SK-N-SH treated with all-trans-retinoic acid at 6 μM for 48 hours (cell line): ENCODE data around the gene BCAR3.

Experiments
- ATAC-seq: fragments of 200-7000 bp; cut with Tn5 transposase; 3 replicates; pipeline ENCODE4 v1.9.1; 2020; ENCODE audit warnings: mild to moderate bottlenecking, moderate library complexity
- ARNTL ChIP-seq: fragments of 450-650 bp; formaldehyde crosslinking; IDR thresholded peaks from 2 replicates; pipeline ENCODE4 v1.5.0; 2020; ENCODE audit warnings: low read depth, mild to moderate bottlenecking, moderate library complexity, borderline replicate concordance
- BACH2 ChIP-seq: fragments of 250-450 bp; sonication (Bioruptor Pico); IDR thresholded peaks from 2 replicates; pipeline ENCODE4 v1.9.0; 2021; ENCODE audit warnings: mild to moderate bottlenecking, borderline replicate concordance
- ESRRG ChIP-seq: fragments of 250-450 bp; sonication (Bioruptor Pico); IDR thresholded peaks from 2 replicates; pipeline ENCODE4 v1.6.1; 2021; ENCODE audit warnings: mild to moderate bottlenecking
- ISL1 ChIP-seq: fragments of 250-450 bp; sonication (Bioruptor Pico); IDR thresholded peaks from 2 replicates; pipeline ENCODE4 v2.1.2; 2022; ENCODE audit warnings: mild to moderate bottlenecking, moderate library complexity
- OSR1 ChIP-seq: fragments of 250-450 bp; sonication (Bioruptor Pico); IDR thresholded peaks from 2 replicates; pipeline ENCODE4 v1.8.0; 2022; ENCODE audit warnings: moderate library complexity, mild to moderate bottlenecking, inconsistent platforms
- PPARA ChIP-seq: fragments of 250-450 bp; sonication (Bioruptor Pico); IDR thresholded peaks from 2 replicates; pipeline ENCODE4 v1.5.0; 2020; ENCODE audit warnings: mild to moderate bottlenecking, borderline replicate concordance
- RARB ChIP-seq: fragments of 250-450 bp; sonication (Bioruptor Pico); IDR thresholded peaks from 2 replicates; pipeline ENCODE4 v1.8.0; 2021; ENCODE audit warnings: mild to moderate bottlenecking, moderate library complexity
- SNAI2 ChIP-seq: fragments of 250-450 bp; sonication (Bioruptor Pico); IDR thresholded peaks from 2 replicates; pipeline ENCODE4 v1.5.0; 2020; ENCODE audit warnings: mild to moderate bottlenecking, moderate library complexity
- TCF4 ChIP-seq: fragments of 250-450 bp; sonication (Bioruptor Pico); IDR thresholded peaks from 2 replicates; pipeline ENCODE4 v1.8.0; 2021; ENCODE audit warnings: mild to moderate bottlenecking, moderate library complexity, borderline replicate concordance
- TOX ChIP-seq: fragments of 250-450 bp; sonication (Bioruptor Pico); IDR thresholded peaks from 2 replicates; pipeline ENCODE4 v1.8.0; 2021; ENCODE audit warnings: mild to moderate bottlenecking, moderate library complexity, borderline replicate concordance
- ZC3H10 ChIP-seq: fragments of 250-450 bp; sonication (Bioruptor Pico); IDR thresholded peaks from 2 replicates; pipeline ENCODE4 v1.5.1; 2021; ENCODE audit warnings: mild to moderate bottlenecking, moderate library complexity
- ZFP3 ChIP-seq: fragments of 250-450 bp; sonication (Bioruptor Pico); IDR thresholded peaks from 2 replicates; pipeline ENCODE4 v1.5.0; 2020; ENCODE audit warnings: mild to moderate bottlenecking, moderate library complexity
- ZFP30 ChIP-seq: fragments of 450-650 bp; formaldehyde crosslinking; IDR thresholded peaks from 2 replicates; pipeline ENCODE4 v1.5.0; 2022; ENCODE audit warnings: mild to moderate bottlenecking, moderate library complexity
- ZNF565 ChIP-seq: fragments of 450-650 bp; formaldehyde crosslinking; conservative IDR thresholded peaks from 2 replicates; pipeline ENCODE4 v1.5.0; 2020; ENCODE audit warnings: low read depth, mild to moderate bottlenecking, moderate library complexity
- ZNF70 ChIP-seq: fragments of 450-650 bp; formaldehyde crosslinking; IDR thresholded peaks from 2 replicates; pipeline ENCODE4 v1.5.0; 2020; ENCODE audit warnings: mild to moderate bottlenecking, moderate library complexity
- TF ChIP-seq, protein P1 (sequence below): fragments of 250-450 bp; sonication (Bioruptor Pico); IDR thresholded peaks from 2 replicates; pipeline ENCODE4 v1.5.0; 2020; ENCODE audit warnings: mild to moderate bottlenecking, moderate library complexity
- TF ChIP-seq, protein P2 (sequence below): fragments of 250-450 bp; sonication (Bioruptor Pico); IDR thresholded peaks from 2 replicates; pipeline ENCODE4 v1.5.1; 2021; ENCODE audit warnings: mild to moderate bottlenecking, moderate library complexity
- TF ChIP-seq, protein P3 (sequence below): fragments of 250-450 bp; sonication (Bioruptor Pico); IDR thresholded peaks from 2 replicates; pipeline ENCODE4 v1.5.1; 2020; ENCODE audit warnings: low read depth, mild to moderate bottlenecking, moderate library complexity
- TF ChIP-seq, protein P4 (sequence below): fragments of 250-450 bp; sonication (Bioruptor Pico); IDR thresholded peaks from 2 replicates; pipeline ENCODE4 v1.8.0; 2021; ENCODE audit warnings: low read depth, mild to moderate bottlenecking, moderate library complexity, borderline replicate concordance
- TF ChIP-seq, protein P5 (sequence below): fragments of 250-450 bp; sonication (Bioruptor Pico); IDR thresholded peaks from 2 replicates; pipeline ENCODE4 v1.8.0; 2020; ENCODE audit warnings: mild to moderate bottlenecking, moderate library complexity, borderline replicate concordance

BCAR3 gene

DNA sequence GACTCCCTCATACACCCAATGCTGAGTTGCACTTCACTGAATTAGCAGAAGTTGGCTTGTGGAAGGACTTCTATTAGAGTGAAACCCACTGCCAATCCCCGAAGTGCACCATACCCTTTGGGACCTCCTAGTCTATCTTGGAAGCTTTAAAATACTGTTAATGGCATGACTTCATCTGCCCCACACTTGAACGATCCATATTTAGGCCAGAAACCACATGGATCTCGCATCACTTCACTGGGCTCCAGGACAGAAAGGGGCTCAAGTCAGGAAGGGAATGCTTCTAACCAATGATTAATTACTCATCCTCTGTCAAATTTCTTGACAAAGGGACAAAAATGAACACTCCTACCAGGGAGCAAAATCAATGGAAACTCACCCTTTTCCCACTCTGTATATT, 69.1 kb downstream of the BCAR3 start (continued):
- TF ChIP-seq, protein P1, sequence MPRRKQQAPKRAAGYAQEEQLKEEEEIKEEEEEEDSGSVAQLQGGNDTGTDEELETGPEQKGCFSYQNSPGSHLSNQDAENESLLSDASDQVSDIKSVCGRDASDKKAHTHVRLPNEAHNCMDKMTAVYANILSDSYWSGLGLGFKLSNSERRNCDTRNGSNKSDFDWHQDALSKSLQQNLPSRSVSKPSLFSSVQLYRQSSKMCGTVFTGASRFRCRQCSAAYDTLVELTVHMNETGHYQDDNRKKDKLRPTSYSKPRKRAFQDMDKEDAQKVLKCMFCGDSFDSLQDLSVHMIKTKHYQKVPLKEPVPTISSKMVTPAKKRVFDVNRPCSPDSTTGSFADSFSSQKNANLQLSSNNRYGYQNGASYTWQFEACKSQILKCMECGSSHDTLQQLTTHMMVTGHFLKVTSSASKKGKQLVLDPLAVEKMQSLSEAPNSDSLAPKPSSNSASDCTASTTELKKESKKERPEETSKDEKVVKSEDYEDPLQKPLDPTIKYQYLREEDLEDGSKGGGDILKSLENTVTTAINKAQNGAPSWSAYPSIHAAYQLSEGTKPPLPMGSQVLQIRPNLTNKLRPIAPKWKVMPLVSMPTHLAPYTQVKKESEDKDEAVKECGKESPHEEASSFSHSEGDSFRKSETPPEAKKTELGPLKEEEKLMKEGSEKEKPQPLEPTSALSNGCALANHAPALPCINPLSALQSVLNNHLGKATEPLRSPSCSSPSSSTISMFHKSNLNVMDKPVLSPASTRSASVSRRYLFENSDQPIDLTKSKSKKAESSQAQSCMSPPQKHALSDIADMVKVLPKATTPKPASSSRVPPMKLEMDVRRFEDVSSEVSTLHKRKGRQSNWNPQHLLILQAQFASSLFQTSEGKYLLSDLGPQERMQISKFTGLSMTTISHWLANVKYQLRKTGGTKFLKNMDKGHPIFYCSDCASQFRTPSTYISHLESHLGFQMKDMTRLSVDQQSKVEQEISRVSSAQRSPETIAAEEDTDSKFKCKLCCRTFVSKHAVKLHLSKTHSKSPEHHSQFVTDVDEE (CRISPR knock-in tag), result no peak
- TF ChIP-seq ZFP3 (no peak), ZC3H10 (CRISPR knock-in tag) (no peak), SNAI2 (no peak), ZNF70 (CRISPR knock-in tag) (no peak), ISL1 (CRISPR knock-in tag) (no peak)
- TF ChIP-seq, all 23 proteins: peak for 0

DNA sequence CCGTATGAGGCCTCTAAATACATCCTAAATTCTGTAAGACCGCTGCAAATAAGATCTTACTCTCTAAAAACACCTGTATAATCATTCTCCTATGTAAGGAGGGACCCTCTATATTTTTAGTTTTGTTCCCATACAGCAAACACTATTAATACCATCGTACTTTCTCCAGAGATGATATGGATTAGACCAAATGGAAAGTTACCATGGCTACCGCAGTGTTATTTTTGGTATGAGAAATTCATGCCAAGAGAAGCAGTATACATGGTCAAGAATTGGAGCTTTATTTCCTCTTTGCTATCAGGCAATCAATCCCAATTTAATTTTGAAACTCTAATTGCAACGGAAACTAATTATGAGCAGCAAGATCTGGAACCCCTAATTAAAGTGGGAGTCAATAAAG, 70.0 kb downstream of the BCAR3 start:
- ATAC-seq, result no peak
- no peak for TF ChIP-seq ZNF565 (CRISPR knock-in tag)

DNA sequence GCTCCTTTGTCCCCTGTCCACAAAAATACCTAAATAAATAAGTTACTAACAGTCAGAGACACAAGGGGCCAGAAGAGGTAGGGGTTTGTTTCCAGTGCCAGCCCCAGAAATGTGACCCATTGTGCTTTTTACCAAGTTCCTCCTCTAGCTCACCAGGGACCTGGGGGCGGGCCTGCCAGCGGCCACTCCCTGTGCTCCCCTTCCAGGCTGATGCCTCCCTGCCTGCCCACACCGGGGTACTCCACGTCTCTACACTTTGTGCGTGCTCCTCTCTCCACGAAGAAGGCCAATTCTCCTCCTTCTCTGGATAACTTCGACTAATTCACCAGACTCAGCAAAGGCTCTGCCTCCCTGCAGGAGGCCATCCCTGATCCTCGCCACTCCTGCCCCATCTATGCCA, 72.1 kb downstream of the BCAR3 start:
- no peak for ATAC-seq
- TF ChIP-seq, protein P2, sequence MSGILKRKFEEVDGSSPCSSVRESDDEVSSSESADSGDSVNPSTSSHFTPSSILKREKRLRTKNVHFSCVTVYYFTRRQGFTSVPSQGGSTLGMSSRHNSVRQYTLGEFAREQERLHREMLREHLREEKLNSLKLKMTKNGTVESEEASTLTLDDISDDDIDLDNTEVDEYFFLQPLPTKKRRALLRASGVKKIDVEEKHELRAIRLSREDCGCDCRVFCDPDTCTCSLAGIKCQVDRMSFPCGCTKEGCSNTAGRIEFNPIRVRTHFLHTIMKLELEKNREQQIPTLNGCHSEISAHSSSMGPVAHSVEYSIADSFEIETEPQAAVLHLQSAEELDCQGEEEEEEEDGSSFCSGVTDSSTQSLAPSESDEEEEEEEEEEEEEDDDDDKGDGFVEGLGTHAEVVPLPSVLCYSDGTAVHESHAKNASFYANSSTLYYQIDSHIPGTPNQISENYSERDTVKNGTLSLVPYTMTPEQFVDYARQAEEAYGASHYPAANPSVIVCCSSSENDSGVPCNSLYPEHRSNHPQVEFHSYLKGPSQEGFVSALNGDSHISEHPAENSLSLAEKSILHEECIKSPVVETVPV (CRISPR knock-in tag), result no peak
- no peak for TF ChIP-seq TCF4 (CRISPR knock-in tag)
- TF ChIP-seq ZFP3, result no peak
- no peak for TF ChIP-seq ISL1 (CRISPR knock-in tag)
- TF ChIP-seq ARNTL, result no peak
- no peak for TF ChIP-seq SNAI2
- TF ChIP-seq, protein P1 (CRISPR knock-in tag), result no peak
- TF ChIP-seq PPARA (CRISPR knock-in tag), result no peak
- no peak for TF ChIP-seq ZC3H10 (CRISPR knock-in tag)
- TF ChIP-seq TOX, result no peak
- TF ChIP-seq ZNF565 (CRISPR knock-in tag), result no peak
- TF ChIP-seq, protein P3, sequence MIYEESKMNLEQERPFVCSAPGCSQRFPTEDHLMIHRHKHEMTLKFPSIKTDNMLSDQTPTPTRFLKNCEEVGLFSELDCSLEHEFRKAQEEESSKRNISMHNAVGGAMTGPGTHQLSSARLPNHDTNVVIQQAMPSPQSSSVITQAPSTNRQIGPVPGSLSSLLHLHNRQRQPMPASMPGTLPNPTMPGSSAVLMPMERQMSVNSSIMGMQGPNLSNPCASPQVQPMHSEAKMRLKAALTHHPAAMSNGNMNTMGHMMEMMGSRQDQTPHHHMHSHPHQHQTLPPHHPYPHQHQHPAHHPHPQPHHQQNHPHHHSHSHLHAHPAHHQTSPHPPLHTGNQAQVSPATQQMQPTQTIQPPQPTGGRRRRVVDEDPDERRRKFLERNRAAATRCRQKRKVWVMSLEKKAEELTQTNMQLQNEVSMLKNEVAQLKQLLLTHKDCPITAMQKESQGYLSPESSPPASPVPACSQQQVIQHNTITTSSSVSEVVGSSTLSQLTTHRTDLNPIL (CRISPR knock-in tag), result no peak
- TF ChIP-seq, protein P4, sequence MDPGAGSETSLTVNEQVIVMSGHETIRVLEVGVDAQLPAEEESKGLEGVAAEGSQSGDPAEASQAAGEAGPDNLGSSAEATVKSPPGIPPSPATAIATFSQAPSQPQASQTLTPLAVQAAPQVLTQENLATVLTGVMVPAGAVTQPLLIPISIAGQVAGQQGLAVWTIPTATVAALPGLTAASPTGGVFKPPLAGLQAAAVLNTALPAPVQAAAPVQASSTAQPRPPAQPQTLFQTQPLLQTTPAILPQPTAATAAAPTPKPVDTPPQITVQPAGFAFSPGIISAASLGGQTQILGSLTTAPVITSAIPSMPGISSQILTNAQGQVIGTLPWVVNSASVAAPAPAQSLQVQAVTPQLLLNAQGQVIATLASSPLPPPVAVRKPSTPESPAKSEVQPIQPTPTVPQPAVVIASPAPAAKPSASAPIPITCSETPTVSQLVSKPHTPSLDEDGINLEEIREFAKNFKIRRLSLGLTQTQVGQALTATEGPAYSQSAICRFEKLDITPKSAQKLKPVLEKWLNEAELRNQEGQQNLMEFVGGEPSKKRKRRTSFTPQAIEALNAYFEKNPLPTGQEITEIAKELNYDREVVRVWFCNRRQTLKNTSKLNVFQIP (CRISPR knock-in tag), result no peak
- no peak for TF ChIP-seq RARB
- TF ChIP-seq, all 23 proteins: peak for 0

DNA sequence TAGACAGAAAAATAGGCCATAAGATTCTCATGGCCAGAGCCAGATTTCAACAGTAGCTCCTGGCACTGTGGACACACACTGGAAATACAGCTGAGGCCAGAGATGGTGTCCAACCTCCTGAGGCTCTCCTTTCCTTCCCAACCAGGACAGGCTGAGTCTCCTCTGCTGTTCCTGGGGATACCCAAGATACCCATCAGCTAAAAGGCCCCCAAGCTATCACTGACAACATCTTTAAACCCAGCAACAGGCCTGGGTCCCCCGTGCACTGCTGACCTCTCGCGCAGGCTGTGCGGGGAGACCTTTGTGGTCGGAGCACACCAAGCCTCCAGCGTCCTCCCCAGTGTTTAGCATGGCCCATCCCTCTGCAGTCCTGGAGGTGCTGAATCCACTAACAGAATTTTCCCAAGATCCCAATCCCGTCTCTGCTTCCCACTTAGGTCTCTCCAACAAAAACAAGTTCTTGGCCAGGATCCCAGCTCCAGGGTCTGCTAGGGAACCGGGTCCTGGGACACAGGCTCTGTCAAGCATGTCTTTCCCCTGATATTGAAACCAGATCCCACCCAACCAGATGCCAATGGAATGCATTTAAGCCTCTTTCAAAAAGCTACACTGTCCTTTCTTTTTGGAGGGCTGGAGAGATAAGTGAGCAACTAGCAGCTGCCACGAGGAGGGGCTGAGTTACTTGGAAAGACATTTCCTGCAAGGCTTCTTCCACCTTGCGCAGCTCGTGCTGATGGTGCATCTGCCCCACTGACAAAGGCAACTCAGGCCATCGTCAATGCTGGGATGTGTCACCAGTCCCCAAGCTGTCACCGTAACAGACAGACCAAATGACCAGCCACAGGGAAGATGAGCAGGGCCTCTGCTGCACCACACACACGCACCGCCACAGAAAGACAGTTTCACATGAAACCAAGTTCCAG, 73.2 kb downstream of the BCAR3 start:
- peak; percentile 53 for ATAC-seq
- TF ChIP-seq RARB (no peak), TCF4 (CRISPR knock-in tag) (peak; percentile 91), ZC3H10 (CRISPR knock-in tag) (no peak), BACH2 (CRISPR knock-in tag) (no peak), ISL1 (CRISPR knock-in tag) (peak; percentile 57; the same call in 1 of the 2 replicates), ZFP30 (CRISPR knock-in tag) (no peak), ZNF565 (CRISPR knock-in tag) (no peak), SNAI2 (no peak), TOX (no peak), OSR1 (CRISPR knock-in tag) (no peak), ESRRG (CRISPR knock-in tag) (no peak), ZFP3 (no peak; the same call in 1 of the 2 replicates)
- TF ChIP-seq, protein P5, sequence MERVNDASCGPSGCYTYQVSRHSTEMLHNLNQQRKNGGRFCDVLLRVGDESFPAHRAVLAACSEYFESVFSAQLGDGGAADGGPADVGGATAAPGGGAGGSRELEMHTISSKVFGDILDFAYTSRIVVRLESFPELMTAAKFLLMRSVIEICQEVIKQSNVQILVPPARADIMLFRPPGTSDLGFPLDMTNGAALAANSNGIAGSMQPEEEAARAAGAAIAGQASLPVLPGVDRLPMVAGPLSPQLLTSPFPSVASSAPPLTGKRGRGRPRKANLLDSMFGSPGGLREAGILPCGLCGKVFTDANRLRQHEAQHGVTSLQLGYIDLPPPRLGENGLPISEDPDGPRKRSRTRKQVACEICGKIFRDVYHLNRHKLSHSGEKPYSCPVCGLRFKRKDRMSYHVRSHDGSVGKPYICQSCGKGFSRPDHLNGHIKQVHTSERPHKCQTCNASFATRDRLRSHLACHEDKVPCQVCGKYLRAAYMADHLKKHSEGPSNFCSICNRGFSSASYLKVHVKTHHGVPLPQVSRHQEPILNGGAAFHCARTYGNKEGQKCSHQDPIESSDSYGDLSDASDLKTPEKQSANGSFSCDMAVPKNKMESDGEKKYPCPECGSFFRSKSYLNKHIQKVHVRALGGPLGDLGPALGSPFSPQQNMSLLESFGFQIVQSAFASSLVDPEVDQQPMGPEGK (CRISPR knock-in tag), result no peak
- TF ChIP-seq, protein P3 (CRISPR knock-in tag), result no peak
